ENCODE measurements around the gene COL9A3. TPM values are rescaled to one million over a fixed set of nuclear protein-coding genes. Genes with fewer than 3 reads are reported as not detected.
A peak's percentile ranks its signal among the peaks of the same experiment; 100 is the strongest.

COL9A3 gene
- total RNA-seq, 1 donor from 2014 or later: not detected

DNA sequence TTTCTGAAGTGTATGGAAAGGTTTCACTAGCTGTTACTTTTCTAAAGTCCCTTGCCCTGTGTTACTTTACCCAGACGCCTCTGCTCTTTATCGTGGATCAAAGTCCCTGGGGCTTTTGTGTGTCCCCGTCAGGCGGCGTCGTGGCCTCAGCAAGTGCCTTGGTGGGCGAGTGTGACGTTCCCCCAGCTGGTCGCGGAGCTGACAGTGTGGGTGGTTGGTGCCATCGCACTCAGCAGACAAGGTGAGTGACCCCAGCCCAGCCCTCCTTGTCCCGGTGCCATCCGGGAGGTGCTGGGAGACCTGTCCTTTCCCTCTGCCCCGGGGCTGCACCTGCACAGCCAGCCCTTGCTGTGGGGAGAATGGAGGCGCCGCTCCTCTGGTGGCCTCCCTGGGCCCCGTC lies 72.1 kb downstream of the COL9A3 start:
- DNase-seq (ENCODE audit: low read depth) (no peak), FAIRE-seq (no peak)
- TF ChIP-seq, protein P1, sequence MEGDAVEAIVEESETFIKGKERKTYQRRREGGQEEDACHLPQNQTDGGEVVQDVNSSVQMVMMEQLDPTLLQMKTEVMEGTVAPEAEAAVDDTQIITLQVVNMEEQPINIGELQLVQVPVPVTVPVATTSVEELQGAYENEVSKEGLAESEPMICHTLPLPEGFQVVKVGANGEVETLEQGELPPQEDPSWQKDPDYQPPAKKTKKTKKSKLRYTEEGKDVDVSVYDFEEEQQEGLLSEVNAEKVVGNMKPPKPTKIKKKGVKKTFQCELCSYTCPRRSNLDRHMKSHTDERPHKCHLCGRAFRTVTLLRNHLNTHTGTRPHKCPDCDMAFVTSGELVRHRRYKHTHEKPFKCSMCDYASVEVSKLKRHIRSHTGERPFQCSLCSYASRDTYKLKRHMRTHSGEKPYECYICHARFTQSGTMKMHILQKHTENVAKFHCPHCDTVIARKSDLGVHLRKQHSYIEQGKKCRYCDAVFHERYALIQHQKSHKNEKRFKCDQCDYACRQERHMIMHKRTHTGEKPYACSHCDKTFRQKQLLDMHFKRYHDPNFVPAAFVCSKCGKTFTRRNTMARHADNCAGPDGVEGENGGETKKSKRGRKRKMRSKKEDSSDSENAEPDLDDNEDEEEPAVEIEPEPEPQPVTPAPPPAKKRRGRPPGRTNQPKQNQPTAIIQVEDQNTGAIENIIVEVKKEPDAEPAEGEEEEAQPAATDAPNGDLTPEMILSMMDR (IDR thresholded peaks at IDR 0.05; ENCODE audit: insufficient read depth, low read length, severe bottlenecking): no peak
- Histone ChIP-seq H3K27me3 (ENCODE audit: control insufficient read depth, insufficient read depth, low read length) (no peaks in the 10 kb centered on the region), H3K36me3 (ENCODE audit: control insufficient read depth, insufficient read depth, low read length) (peaks cover 31% of the 10 kb centered on the region), H3K4me3 (ENCODE audit: low read depth, low read length) (no peak overlapping the region)

DNA sequence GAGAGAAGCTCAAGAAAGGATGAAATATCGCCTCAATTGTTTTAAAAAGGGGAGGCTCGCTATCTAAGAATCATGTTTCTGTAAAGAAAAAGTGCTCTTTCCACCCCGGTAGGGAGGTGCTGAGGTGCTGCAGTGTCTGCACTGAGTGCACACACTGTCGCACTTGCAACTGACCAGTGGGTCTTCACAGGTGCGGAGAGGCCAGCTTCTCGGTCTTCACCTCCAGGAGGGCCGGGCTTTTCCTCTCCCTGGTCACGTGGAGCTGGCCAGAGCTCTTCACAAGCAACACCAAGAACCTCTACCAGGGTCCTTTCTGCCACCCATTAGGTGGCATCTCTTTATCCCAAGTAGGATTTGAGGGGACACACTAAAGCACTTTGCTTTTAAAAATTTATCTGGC lies 72.6 kb downstream of the COL9A3 start:
- Histone ChIP-seq H3K36me3 (ENCODE audit: control insufficient read depth, insufficient read depth, low read length) (peaks cover 36% of the 10 kb centered on the region), H3K27me3 (ENCODE audit: control insufficient read depth, insufficient read depth, low read length) (no peaks in the 10 kb centered on the region), H3K4me3 (ENCODE audit: low read depth, low read length) (no peak overlapping the region)
- no peak for FAIRE-seq
- TF ChIP-seq, protein P1 (IDR thresholded peaks at IDR 0.05; ENCODE audit: insufficient read depth, low read length, severe bottlenecking): no peak
- no peak for DNase-seq (ENCODE audit: low read depth)

DNA sequence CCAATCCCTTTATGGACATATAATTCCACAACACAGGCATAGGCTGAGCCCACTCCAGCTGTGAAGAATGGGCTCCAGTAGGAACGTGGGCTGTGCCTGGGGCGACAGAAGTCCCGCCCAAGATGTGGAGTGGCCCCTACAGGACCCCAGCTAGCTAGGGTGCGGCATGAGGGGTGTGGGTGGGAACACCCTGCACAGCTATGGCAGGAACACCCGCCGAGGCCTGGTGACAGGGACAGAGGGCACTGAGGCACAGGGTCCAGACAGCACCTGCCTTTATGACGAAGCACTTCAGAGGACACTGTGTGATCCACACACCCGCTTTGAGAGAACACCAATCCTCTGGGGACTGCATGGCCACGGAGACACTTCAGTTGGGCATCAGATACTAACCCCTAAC lies 73.0 kb downstream of the COL9A3 start:
- no peak overlapping the region for H3K4me3 ChIP-seq (ENCODE audit: low read depth, low read length)
- peaks cover 41% of the 10 kb centered on the region for H3K36me3 ChIP-seq (ENCODE audit: control insufficient read depth, insufficient read depth, low read length)
- FAIRE-seq (peak; percentile 43), DNase-seq (ENCODE audit: low read depth) (no peak)
- no peaks in the 10 kb centered on the region for H3K27me3 ChIP-seq (ENCODE audit: control insufficient read depth, insufficient read depth, low read length)
- TF ChIP-seq, protein P1 (IDR thresholded peaks at IDR 0.05; ENCODE audit: insufficient read depth, low read length, severe bottlenecking): no peak

DNA sequence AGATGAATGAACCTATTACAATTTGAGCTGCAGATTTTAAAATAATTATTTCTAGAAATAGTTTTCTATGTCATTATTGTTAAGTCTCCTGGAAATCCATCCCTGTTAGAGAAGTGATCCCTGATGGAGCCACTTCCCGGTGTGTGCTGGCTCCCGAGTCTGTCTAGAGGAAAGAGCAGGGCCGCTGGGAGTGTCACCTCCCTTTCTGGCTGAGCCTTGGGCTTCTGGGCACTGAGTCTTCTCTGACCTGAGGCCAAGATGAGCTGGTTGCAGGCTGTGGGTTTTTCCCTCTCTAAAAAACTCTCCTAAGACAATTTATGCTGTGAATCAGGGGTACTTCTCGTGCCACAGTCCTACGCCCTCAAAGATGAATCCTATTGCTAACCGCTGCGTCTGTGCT lies 73.6 kb downstream of the COL9A3 start:
- TF ChIP-seq, protein P1 (IDR thresholded peaks at IDR 0.05; ENCODE audit: insufficient read depth, low read length, severe bottlenecking): no peak
- H3K36me3 ChIP-seq (ENCODE audit: control insufficient read depth, insufficient read depth, low read length): peaks cover 46% of the 10 kb centered on the region
- no peak overlapping the region for H3K4me3 ChIP-seq (ENCODE audit: low read depth, low read length)
- FAIRE-seq: no peak
- H3K27me3 ChIP-seq (ENCODE audit: control insufficient read depth, insufficient read depth, low read length): no peaks in the 10 kb centered on the region
- no peak for DNase-seq (ENCODE audit: low read depth)

Other genes starting within 250 kb of the COL9A3 start
- gene SLCO4A1, start 174.5 kb upstream of the COL9A3 start, total RNA-seq: 1.6 and 4.7 TPM in 2 replicates
- gene NTSR1, start 108.2 kb upstream of the COL9A3 start, total RNA-seq: not detected in 2 replicates
- gene MRGBP, start 20.6 kb upstream of the COL9A3 start, total RNA-seq: 20.6 and 22.9 TPM in 2 replicates
- 16.1 and 17.8 TPM in 2 replicates for gene OGFR, start 12.2 kb upstream of the COL9A3 start, total RNA-seq
- 13.2 and 14.5 TPM in 2 replicates for gene TCFL5, start 44.8 kb downstream of the COL9A3 start, total RNA-seq
- gene DIDO1, start 109.5 kb downstream of the COL9A3 start, total RNA-seq: 26.9 and 31.6 TPM in 2 replicates
- gene GID8, start 121.1 kb downstream of the COL9A3 start, total RNA-seq: 69.2 and 71.2 TPM in 2 replicates
- gene SLC17A9, start 135.7 kb downstream of the COL9A3 start, total RNA-seq: 0.13 and 0.53 TPM in 2 replicates
- not detected in 2 replicates for gene BHLHE23, start 189.9 kb downstream of the COL9A3 start, total RNA-seq

Data from bronchial epithelial cell (primary cell).